GM13976 (cell line): ENCODE data around the gene PLAC9.
"Not testable (repeated sequence)": the region's sequence is repeated elsewhere in the genome, so short reads cannot be mapped to it uniquely, and the experiment has no call there.

ENCODE experiments used
- DNase-seq: peaks from one replicate; pipeline ENCODE4 v3.0.0; 2012; ENCODE audit warnings: low spot score
- in situ Hi-C: fragments of 300-500 bp; cut with MboI; formaldehyde crosslinking; loops from one replicate; pipeline ENCODE4 v1.12.0; 2022; ENCODE audit warnings: low sequenced_read_pairs, mixed read lengths, inconsistent platforms; ENCODE audit not compliant: unreplicated experiment
- TF ChIP-seq, protein P1 (sequence below): IDR thresholded peaks from 2 replicates; pipeline ENCODE4 v1.5.1; 2012; ENCODE audit warnings: borderline replicate concordance, mild to moderate bottlenecking; ENCODE audit not compliant: insufficient read depth; ENCODE audit errors: extremely low read depth, missing control alignments, control extremely low read depth

PLAC9 gene, protein sequence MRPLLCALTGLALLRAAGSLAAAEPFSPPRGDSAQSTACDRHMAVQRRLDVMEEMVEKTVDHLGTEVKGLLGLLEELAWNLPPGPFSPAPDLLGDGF

DNA sequence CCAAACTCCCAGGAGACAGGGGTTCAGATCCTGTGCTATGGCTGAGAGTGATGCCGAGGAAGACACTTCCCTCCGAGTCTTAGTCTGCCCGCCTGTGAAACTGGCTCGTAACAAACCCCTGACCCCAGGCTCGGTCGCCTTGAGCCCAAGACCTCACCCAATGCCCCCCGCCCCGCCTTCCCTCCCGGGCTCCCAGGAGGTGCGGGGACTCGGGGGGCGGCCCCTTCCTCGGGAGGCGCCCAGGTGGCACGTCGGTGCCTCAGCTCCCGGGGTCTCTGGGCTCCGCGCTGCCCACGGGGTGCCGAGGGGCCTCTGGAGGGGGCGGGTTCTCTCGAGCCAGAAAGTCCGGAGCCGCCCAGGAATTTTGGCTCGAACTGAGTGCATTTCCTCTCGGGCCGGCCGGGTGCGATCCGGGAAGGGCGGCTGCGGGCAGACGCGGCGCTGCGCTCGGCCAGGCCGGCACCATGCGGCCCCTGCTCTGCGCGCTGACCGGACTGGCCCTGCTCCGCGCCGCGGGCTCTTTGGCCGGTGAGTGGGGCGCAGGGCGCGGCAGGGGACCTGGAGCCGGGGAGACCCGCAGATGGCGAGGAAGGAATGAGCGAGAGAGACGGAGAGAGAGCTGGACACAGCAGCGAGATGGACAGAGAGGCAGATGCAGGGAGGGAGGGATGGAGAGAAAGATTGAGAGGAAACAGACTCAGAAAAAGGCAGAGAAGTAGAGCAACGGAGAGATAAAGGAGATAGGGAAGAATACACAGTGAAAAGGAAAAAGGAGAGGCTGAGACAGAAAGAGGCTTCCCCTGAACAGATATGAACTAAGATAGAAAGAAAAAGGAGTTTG lies at the start of gene PLAC9:
TSS of gene PLAC9 (plus strand) at position 432 of the 841 bp plus-strand sequence. CDS start at position 465, 33 bp downstream.
- DNase-seq = no peak
- TF ChIP-seq, protein P1, sequence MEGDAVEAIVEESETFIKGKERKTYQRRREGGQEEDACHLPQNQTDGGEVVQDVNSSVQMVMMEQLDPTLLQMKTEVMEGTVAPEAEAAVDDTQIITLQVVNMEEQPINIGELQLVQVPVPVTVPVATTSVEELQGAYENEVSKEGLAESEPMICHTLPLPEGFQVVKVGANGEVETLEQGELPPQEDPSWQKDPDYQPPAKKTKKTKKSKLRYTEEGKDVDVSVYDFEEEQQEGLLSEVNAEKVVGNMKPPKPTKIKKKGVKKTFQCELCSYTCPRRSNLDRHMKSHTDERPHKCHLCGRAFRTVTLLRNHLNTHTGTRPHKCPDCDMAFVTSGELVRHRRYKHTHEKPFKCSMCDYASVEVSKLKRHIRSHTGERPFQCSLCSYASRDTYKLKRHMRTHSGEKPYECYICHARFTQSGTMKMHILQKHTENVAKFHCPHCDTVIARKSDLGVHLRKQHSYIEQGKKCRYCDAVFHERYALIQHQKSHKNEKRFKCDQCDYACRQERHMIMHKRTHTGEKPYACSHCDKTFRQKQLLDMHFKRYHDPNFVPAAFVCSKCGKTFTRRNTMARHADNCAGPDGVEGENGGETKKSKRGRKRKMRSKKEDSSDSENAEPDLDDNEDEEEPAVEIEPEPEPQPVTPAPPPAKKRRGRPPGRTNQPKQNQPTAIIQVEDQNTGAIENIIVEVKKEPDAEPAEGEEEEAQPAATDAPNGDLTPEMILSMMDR = no peak
- in situ Hi-C loops = no loop called here

- TF ChIP-seq, protein P1 = no peak
- in situ Hi-C loops = no loop called here
- DNase-seq = no peak
These were observed 42.4 kb upstream of the PLAC9 start for GRCh38 chr10:80090121-80090520.

DNA sequence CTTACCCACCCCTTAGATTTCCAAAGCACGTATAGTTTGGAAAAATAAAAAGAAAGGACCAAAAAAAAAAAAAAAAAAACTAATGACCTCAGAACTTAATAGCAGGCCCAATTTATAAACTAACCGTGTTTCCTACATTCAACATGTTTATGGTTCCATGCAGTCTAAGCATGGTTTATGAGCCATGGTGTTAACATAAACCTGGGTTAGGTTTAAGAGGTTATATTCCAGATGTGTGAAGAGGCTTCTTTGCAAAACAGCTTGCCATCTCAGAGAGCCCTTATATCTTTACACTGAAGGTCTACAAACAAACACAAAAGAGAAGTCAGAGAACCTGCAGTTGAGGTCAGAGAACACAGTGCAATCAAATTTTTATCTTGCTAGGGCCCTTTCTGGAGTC lies 38.3 kb upstream of the PLAC9 start:
- TF ChIP-seq, protein P1 = no peak
- in situ Hi-C loops = no loop called here
- no peak for DNase-seq

DNA sequence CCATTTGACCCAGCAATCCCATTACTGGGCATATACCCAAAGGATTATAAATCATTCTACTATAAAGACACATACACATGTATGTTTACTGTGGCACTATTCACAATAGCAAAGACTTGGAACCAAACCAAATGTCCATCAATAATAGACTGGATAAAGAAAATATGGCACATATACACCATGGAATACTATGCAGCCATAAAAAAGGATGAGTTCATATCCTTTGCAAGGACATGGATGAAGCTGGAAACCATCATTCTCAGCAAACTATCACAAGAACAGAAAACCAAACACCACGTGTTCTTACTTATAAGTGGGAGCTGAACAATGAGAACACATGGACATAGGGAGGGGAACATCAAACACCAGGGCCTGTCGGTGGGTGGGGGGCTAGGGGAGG lies 34.3 kb upstream of the PLAC9 start:
- DNase-seq, in situ Hi-C loops: not testable (repeated sequence)

- DNase-seq, in situ Hi-C loops: not testable (repeated sequence)
These were observed 33.2 kb upstream of the PLAC9 start for GRCh38 chr10:80099295-80099694.

DNA sequence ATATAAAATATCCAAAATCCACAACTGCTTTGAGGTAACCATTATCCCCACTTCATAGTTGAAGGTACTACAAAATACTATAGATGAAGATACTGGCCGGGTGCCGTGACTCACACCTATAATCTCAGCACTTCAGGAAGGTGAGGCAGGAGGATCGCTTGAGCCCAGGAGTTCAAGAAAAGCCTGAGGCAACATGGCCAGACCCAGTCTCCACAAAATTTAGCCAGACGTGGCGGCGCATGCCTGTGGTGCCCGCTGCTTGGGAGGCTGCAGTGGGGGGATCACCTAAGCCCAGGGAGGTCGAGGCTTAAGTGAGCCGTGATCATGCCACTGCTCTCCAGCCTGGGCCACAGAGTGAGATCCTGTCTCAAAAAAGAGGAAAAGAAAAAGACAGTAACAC lies 32.4 kb upstream of the PLAC9 start:
- TF ChIP-seq, protein P1 = no peak
- DNase-seq = no peak
- in situ Hi-C loops = no loop called here

DNA sequence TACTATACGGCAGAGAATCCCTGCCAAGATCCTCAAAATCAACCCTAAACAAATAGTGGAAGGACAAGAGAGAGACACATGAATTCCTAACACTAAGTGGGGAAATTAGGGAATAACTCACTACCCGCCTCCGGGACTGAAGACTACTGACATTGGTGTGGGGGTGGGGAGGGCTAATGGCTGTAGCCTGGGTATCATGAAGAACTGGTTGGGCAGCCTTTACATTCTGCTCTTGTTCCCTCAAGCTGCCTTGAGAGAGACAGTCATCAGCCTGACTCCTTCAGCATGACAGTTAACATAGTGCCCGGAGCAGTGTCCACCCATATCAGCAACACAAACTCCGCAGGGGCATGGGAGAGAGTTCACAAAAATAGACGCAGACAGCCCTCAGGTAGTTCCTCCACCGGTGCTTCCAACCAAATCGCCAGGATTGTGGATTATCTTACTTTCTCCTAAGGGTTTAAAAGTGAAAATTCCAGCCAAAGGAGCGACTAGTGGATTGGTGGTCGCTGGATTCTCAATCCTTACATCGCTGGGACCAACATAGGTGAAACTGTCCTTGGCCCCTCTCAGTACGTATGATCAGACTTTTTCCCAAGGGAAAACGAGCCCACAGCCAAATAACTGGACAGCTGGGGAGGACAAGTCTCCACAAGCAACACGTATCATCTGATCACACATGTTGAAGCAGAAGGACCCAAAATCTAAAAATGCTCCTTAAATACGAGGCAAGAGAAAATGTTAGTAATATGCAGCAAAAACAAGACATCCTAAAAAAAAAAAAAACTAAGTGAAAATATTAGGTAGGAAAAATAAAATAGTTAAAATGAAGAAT lies 31.5 kb upstream of the PLAC9 start:
- in situ Hi-C loops = no loop called here
- TF ChIP-seq, protein P1 = no peak
- no peak for DNase-seq
